Neural cell (in vitro differentiated cells): ENCODE data around the gene ZNF532.

Source experiments
- EP300 ChIP-seq: fragments of 450-650 bp; conservative IDR thresholded peaks from 2 replicates; pipeline ENCODE4 v1.6.1; 2014; ENCODE audit warnings: antibody characterized with exemption, mild to moderate bottlenecking, moderate library complexity; ENCODE audit not compliant: poor library complexity, severe bottlenecking
- EZH2 ChIP-seq: fragments of 200-600, 300-800 bp; shearing (Covaris generic), sonication (generic); IDR thresholded peaks from 2 replicates; pipeline ENCODE4 v1.6.1; 2014; ENCODE audit warnings: antibody characterized with exemption, low read length, borderline replicate concordance, mild to moderate bottlenecking; ENCODE audit not compliant: insufficient read depth, poor library complexity, severe bottlenecking
- POLR2AphosphoS5 ChIP-seq: IDR thresholded peaks from 2 replicates; pipeline ENCODE4 v1.6.1; 2012
- RAD21 ChIP-seq: fragments of 450-650 bp; conservative IDR thresholded peaks from 2 replicates; pipeline ENCODE4 v1.6.1; 2014; ENCODE audit warnings: antibody characterized with exemption, mild to moderate bottlenecking, moderate library complexity
- SMC3 ChIP-seq: fragments of 450-650 bp; conservative IDR thresholded peaks from 2 replicates; pipeline ENCODE4 v1.6.1; 2014; ENCODE audit warnings: antibody characterized with exemption, mild to moderate bottlenecking, moderate library complexity; ENCODE audit not compliant: poor library complexity
- TAF1 ChIP-seq: IDR thresholded peaks from 2 replicates; pipeline ENCODE4 v1.6.1; 2012; ENCODE audit warnings: low read depth
- TF ChIP-seq, protein P1 (sequence below): fragments of 450-650 bp; IDR thresholded peaks from 2 replicates; pipeline ENCODE4 v1.5.1; 2014; ENCODE audit warnings: antibody characterized with exemption, mild to moderate bottlenecking, moderate library complexity; ENCODE audit not compliant: poor library complexity, severe bottlenecking
- TF ChIP-seq, protein P2 (sequence below): IDR thresholded peaks from 2 replicates; pipeline ENCODE4 v1.6.1; 2012; ENCODE audit warnings: borderline replicate concordance

DNA sequence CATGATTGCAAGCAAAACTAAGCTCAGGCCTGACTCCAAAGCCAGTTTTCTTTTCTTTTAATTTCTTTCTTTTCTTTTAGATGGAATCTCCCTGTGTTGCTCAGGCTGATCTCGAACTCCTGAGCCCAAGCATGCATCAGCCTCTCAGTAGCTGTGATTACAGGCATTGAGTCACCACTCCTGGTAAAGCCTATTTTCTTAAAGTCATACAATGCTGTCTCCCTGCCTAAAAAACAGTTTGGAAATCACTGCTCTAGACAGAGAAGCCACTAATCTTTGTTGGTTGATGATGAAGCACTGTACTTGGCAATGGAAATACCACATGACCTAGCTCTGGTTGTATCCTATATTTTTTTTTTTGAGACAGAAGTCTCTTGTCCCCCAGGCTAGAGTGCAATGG is 33.1 kb upstream of the ZNF532 start:
- TF ChIP-seq TAF1, result no peak
- no peak for TF ChIP-seq SMC3
- TF ChIP-seq, protein P1, sequence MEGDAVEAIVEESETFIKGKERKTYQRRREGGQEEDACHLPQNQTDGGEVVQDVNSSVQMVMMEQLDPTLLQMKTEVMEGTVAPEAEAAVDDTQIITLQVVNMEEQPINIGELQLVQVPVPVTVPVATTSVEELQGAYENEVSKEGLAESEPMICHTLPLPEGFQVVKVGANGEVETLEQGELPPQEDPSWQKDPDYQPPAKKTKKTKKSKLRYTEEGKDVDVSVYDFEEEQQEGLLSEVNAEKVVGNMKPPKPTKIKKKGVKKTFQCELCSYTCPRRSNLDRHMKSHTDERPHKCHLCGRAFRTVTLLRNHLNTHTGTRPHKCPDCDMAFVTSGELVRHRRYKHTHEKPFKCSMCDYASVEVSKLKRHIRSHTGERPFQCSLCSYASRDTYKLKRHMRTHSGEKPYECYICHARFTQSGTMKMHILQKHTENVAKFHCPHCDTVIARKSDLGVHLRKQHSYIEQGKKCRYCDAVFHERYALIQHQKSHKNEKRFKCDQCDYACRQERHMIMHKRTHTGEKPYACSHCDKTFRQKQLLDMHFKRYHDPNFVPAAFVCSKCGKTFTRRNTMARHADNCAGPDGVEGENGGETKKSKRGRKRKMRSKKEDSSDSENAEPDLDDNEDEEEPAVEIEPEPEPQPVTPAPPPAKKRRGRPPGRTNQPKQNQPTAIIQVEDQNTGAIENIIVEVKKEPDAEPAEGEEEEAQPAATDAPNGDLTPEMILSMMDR, result no peak
- no peak for TF ChIP-seq EZH2
- TF ChIP-seq, protein P2, sequence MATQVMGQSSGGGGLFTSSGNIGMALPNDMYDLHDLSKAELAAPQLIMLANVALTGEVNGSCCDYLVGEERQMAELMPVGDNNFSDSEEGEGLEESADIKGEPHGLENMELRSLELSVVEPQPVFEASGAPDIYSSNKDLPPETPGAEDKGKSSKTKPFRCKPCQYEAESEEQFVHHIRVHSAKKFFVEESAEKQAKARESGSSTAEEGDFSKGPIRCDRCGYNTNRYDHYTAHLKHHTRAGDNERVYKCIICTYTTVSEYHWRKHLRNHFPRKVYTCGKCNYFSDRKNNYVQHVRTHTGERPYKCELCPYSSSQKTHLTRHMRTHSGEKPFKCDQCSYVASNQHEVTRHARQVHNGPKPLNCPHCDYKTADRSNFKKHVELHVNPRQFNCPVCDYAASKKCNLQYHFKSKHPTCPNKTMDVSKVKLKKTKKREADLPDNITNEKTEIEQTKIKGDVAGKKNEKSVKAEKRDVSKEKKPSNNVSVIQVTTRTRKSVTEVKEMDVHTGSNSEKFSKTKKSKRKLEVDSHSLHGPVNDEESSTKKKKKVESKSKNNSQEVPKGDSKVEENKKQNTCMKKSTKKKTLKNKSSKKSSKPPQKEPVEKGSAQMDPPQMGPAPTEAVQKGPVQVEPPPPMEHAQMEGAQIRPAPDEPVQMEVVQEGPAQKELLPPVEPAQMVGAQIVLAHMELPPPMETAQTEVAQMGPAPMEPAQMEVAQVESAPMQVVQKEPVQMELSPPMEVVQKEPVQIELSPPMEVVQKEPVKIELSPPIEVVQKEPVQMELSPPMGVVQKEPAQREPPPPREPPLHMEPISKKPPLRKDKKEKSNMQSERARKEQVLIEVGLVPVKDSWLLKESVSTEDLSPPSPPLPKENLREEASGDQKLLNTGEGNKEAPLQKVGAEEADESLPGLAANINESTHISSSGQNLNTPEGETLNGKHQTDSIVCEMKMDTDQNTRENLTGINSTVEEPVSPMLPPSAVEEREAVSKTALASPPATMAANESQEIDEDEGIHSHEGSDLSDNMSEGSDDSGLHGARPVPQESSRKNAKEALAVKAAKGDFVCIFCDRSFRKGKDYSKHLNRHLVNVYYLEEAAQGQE, result no peak
- no peak for TF ChIP-seq RAD21
- no peak for TF ChIP-seq POLR2AphosphoS5
- no peak for TF ChIP-seq EP300
